PFSK-1 (cell line): ENCODE results near the gene GREB1.

Source experiments
- POLR2AphosphoS5 ChIP-seq: IDR thresholded peaks from 2 replicates; pipeline ENCODE4 v1.6.1; 2012; ENCODE audit warnings: low read depth, mild to moderate bottlenecking, control low read depth, low read length, moderate library complexity
- TF ChIP-seq, protein P1 (sequence below), 2 experiments: IDR thresholded peaks; 2 replicates each; pipeline versions ENCODE4 v1.6.1 to v1.8.0; 2011 to 2012; ENCODE audit warnings: low read depth in 2 of 2, low read length in 2 of 2, control low read depth in 1 of 2, inconsistent platforms in 1 of 2, mild to moderate bottlenecking in 1 of 2, moderate library complexity in 1 of 2; ENCODE audit not compliant: insufficient read depth in 1 of 2

DNA sequence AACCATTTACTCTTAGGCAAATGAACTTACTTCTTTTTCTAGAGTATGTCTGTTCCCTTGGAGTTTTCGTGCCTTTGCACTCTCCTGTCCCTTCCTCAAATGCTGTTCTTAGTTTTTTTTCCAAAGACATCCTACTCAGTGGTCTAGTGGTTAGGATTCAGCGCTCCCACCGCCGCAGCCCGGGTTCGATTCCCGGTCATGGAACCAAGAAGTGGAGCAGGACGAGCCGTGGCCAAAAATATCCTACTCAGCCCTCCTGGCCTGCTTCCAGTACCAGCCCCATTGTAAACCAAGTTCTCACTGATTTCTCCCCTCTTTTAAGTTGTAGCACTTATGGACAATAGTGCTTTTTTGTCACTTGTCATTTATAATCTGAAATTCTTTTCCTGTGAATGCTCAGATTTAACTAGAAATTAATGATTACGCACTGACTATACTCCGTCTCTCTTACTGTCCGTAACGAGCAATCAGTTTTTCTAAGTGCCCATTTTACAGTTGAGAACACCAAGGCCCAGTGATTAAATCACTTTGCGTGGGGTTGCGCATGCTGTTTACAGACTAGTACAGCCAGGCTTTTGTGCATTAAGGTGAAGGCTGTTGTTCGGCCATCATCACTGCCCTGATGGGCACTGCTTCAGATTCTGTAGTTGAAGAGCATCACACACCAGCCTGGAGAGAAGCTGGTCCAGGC lies 17.9 kb downstream of the GREB1 start:
- no peak for TF ChIP-seq POLR2AphosphoS5
- TF ChIP-seq, protein P1, sequence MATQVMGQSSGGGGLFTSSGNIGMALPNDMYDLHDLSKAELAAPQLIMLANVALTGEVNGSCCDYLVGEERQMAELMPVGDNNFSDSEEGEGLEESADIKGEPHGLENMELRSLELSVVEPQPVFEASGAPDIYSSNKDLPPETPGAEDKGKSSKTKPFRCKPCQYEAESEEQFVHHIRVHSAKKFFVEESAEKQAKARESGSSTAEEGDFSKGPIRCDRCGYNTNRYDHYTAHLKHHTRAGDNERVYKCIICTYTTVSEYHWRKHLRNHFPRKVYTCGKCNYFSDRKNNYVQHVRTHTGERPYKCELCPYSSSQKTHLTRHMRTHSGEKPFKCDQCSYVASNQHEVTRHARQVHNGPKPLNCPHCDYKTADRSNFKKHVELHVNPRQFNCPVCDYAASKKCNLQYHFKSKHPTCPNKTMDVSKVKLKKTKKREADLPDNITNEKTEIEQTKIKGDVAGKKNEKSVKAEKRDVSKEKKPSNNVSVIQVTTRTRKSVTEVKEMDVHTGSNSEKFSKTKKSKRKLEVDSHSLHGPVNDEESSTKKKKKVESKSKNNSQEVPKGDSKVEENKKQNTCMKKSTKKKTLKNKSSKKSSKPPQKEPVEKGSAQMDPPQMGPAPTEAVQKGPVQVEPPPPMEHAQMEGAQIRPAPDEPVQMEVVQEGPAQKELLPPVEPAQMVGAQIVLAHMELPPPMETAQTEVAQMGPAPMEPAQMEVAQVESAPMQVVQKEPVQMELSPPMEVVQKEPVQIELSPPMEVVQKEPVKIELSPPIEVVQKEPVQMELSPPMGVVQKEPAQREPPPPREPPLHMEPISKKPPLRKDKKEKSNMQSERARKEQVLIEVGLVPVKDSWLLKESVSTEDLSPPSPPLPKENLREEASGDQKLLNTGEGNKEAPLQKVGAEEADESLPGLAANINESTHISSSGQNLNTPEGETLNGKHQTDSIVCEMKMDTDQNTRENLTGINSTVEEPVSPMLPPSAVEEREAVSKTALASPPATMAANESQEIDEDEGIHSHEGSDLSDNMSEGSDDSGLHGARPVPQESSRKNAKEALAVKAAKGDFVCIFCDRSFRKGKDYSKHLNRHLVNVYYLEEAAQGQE (IDR thresholded peaks at IDR 0.05; ENCODE audit: insufficient read depth in 1 of 2, low read depth in 2 of 2, low read length in 2 of 2): no peak
